Measurements from ENCODE around the gene WDR1. TPM values are rescaled to one million over a fixed set of nuclear protein-coding genes. Genes with fewer than 3 reads are reported as not detected.
A peak's percentile ranks its signal among the peaks of the same experiment; 100 is the strongest.

WDR1 gene
- total RNA-seq, 2 donors from 2014 or later = 437 to 476 TPM

GRCh38 chr4:10079912-10080588, 36.5 kb downstream of the WDR1 start:
- H3K4me3 ChIP-seq = no peak overlapping the region
- no peak overlapping the region for H3K9ac ChIP-seq (ENCODE audit: low read depth in 2 of 2, low read length in 2 of 2)
- peak; percentile 17 for DNase-seq
- H3K4me1 ChIP-seq = no peaks in the 10 kb centered on the region
- TF ChIP-seq CTCF (IDR thresholded peaks at IDR 0.05) = no peak
- peaks cover 74% of the 10 kb centered on the region for H3K36me3 ChIP-seq
- no peaks in the 10 kb centered on the region for H3K9me3 ChIP-seq
- H3K27me3 ChIP-seq = no peaks in the 10 kb centered on the region
- no peak overlapping the region for H3K27ac ChIP-seq
- intact Hi-C loops (cut with DNase I) = no loop called here

DNA sequence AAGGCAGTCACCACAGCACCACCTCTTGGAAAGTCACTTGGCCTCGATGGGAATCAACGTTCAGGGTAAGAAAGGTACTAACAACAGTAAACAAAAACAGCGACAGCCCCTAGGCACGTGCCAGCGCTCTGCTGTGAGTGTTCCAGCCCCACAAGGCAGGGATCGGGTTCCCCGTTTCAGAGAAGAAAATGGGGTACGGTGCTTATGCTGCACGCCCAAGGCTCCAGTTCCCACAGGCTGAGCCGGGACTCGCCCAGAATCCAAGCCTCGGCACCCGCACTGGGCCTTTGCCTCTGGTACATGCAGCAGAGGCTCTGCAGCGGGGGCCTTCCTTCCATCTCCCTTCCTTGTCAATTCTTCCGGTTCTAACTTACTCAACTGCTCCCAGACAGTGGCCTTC, 37.3 kb downstream of the WDR1 start:
- Histone ChIP-seq H3K4me3 (no peak overlapping the region), H3K4me1 (no peaks in the 10 kb centered on the region), H3K27me3 (no peaks in the 10 kb centered on the region), H3K27ac (no peak overlapping the region), H3K36me3 (peaks cover 66% of the 10 kb centered on the region), H3K9ac (ENCODE audit: low read depth in 2 of 2, low read length in 2 of 2) (no peak overlapping the region), H3K9me3 (no peaks in the 10 kb centered on the region)
- intact Hi-C loops (cut with DNase I) = no loop called here
- TF ChIP-seq CTCF (IDR thresholded peaks at IDR 0.05) = no peak
- peak; percentile 17 for DNase-seq

GRCh38 chr4:10078481-10079233, 37.9 kb downstream of the WDR1 start:
- intact Hi-C loops (cut with DNase I) = no loop called here
- DNase-seq = no peak

GRCh38 chr4:10077483-10078335, 38.9 kb downstream of the WDR1 start:
- no peak for TF ChIP-seq CTCF (IDR thresholded peaks at IDR 0.05)
- DNase-seq = peak; percentile 17
- no peaks in the 10 kb centered on the region for H3K27me3 ChIP-seq
- H3K4me1 ChIP-seq = no peaks in the 10 kb centered on the region
- H3K36me3 ChIP-seq = peaks cover 52% of the 10 kb centered on the region
- H3K9me3 ChIP-seq = no peaks in the 10 kb centered on the region
- intact Hi-C loops (cut with DNase I) = no loop called here
- H3K27ac ChIP-seq = no peak overlapping the region
- H3K9ac ChIP-seq (ENCODE audit: low read depth in 2 of 2, low read length in 2 of 2) = no peak overlapping the region
- H3K4me3 ChIP-seq = no peak overlapping the region

More at GRCh38 chr4:10078481-10079233, 37.9 kb downstream of the WDR1 start:
- H3K27ac ChIP-seq = no peak overlapping the region
- no peaks in the 10 kb centered on the region for H3K4me1 ChIP-seq
- no peaks in the 10 kb centered on the region for H3K9me3 ChIP-seq
- peaks cover 60% of the 10 kb centered on the region for H3K36me3 ChIP-seq
- no peak overlapping the region for H3K4me3 ChIP-seq
- H3K9ac ChIP-seq (ENCODE audit: low read depth in 2 of 2, low read length in 2 of 2) = no peak overlapping the region
- no peaks in the 10 kb centered on the region for H3K27me3 ChIP-seq
- TF ChIP-seq CTCF (IDR thresholded peaks at IDR 0.05) = no peak

DNA sequence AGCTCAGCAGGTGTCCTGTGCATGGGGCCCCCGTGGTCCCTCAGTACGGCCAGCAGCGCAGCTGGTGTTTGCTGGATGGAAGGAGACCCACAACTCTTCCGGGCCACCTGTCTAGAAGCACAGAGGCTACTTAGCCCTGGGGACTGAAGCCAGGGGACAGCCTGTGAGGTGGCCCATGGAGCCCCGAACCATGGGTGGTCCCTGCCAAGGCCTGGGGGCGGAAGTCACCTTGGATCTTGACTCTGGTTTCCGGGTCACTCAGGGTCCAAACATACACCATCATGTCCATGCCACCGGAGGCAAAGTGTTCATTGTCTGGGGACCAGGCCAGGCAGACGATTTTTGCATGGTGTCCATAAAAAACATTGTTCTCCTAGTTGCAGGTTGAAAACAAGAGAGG, 39.5 kb downstream of the WDR1 start:
- peaks cover 46% of the 10 kb centered on the region for H3K36me3 ChIP-seq
- H3K4me1 ChIP-seq = no peaks in the 10 kb centered on the region
- no peak overlapping the region for H3K9ac ChIP-seq (ENCODE audit: low read depth in 2 of 2, low read length in 2 of 2)
- H3K9me3 ChIP-seq = no peaks in the 10 kb centered on the region
- no peak for DNase-seq
- no peak for TF ChIP-seq CTCF (IDR thresholded peaks at IDR 0.05)
- no peaks in the 10 kb centered on the region for H3K27me3 ChIP-seq
- H3K4me3 ChIP-seq = no peak overlapping the region
- H3K27ac ChIP-seq = no peak overlapping the region
- intact Hi-C loops (cut with DNase I) = no loop called here

All from colonic mucosa (tissue), 4 donors.